BJ (cell line): ENCODE results near the gene CES5A. TPM values are rescaled to one million over a fixed set of nuclear protein-coding genes. Genes with fewer than 3 reads are reported as not detected.
"Not testable (repeated sequence)": the region's sequence is repeated elsewhere in the genome, so short reads cannot be mapped to it uniquely, and the experiment has no call there.

Experiments
- CTCF ChIA-PET: fragments of 350-600 bp; formaldehyde crosslinking; extraction: SDS; loops from one replicate; lab custom pipeline; 2021; ENCODE audit warnings: antibody characterized with exemption, inconsistent platforms; lab: Yijun Ruan, JAX
- POLR2A ChIA-PET: fragments of 300-600 bp; sonication (Branson Sonifier 250); formaldehyde crosslinking; extraction: SDS; loops from one replicate; lab custom pipeline; 2021; ENCODE audit warnings: antibody characterized with exemption; lab: Charles Lee
- DNase-seq: peaks from one replicate; pipeline ENCODE4 v3.0.0-alpha.2; 2011; ENCODE audit warnings: low read depth
- H3K27me3 ChIP-seq: 2 replicates; pipeline ENCODE4 v1.6.0; 2011; ENCODE audit warnings: low read length; ENCODE audit not compliant: control insufficient read depth, insufficient read depth
- H3K36me3 ChIP-seq: 2 replicates; pipeline ENCODE4 v1.5.1; 2011; ENCODE audit warnings: low read length; ENCODE audit not compliant: control insufficient read depth, insufficient read depth
- H3K4me3 ChIP-seq: 2 replicates; pipeline ENCODE4 v1.5.1; 2011; ENCODE audit warnings: low read depth, mild to moderate bottlenecking, control low read depth, low read length
- CTCF ChIP-seq: IDR thresholded peaks from 2 replicates; pipeline ENCODE4 v1.5.1; 2011; ENCODE audit warnings: low read depth, mild to moderate bottlenecking, control low read depth, inconsistent platforms, low read length, moderate library complexity; ENCODE audit not compliant: insufficient read depth
- polyA plus RNA-seq: library from polyadenylated mRNA; depleted of rRNA; stranded (reverse); fragments of >200 nt; gene quantifications from 2 replicates; pipeline ENCODE4 v1.2.3, GENCODE V29; 2011

CES5A gene
- polyA plus RNA-seq, 1 experiment, result not detected

DNA sequence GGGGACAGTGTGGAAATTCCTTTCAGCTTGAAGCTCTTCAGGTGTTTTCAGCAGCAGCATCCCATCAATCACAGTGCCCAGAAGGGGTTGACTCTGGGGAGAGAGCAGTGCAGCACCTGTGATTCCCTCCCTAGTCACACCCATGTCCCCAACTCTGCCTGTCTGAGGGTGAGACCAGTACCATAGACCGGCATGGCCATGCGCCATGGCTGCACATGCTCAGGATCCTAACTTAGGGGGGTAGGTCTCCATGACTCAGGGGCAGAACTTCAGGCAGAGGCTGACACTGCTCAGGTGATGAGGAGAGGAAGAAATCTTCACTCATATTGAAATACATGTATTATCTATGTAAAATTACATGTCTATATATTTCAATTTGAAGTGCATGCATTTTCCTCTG lies 62.2 kb downstream of the CES5A start:
- no peak overlapping the region for H3K4me3 ChIP-seq
- POLR2A ChIA-PET, result no interaction called here
- TF ChIP-seq CTCF, result no peak
- DNase-seq, result no peak
- no peaks in the 10 kb centered on the region for H3K36me3 ChIP-seq
- CTCF ChIA-PET, result no interaction called here
- no peaks in the 10 kb centered on the region for H3K27me3 ChIP-seq

DNA sequence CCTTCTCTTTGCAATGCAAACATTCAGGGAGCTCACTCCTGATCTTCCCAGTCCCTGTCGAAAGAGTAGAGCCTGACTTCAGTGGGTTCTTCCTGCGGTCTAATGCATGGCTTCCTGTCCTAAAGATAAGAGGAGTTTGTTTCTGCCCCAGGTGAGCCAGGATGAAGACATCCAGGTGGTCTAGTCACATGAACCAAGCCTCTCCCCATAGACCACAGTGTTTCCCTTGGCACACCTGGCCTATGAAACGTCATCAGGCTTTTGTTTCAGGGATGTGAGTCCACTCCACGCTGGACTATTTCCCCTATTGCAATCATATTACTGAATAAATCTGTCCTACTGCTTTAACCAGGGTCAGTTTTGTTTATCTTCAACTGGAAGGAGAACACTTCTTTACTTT lies 63.4 kb downstream of the CES5A start:
- POLR2A ChIA-PET, result no interaction called here
- no peaks in the 10 kb centered on the region for H3K27me3 ChIP-seq
- CTCF ChIA-PET, result no interaction called here
- no peak for DNase-seq
- TF ChIP-seq CTCF, result no peak
- H3K4me3 ChIP-seq, result no peak overlapping the region
- no peaks in the 10 kb centered on the region for H3K36me3 ChIP-seq

GRCh38 chr16:55810451-55810961 lies 64.7 kb downstream of the CES5A start:
- no peak for DNase-seq
- no peaks in the 10 kb centered on the region for H3K36me3 ChIP-seq
- ChIA-PET POLR2A (no interaction called here), CTCF (no interaction called here)
- no peaks in the 10 kb centered on the region for H3K27me3 ChIP-seq
- no peak for TF ChIP-seq CTCF
- no peak overlapping the region for H3K4me3 ChIP-seq

GRCh38 chr16:55809851-55810250 lies 65.3 kb downstream of the CES5A start:
- no peak overlapping the region for H3K4me3 ChIP-seq
- H3K27me3 ChIP-seq, result no peaks in the 10 kb centered on the region
- TF ChIP-seq CTCF, result no peak
- H3K36me3 ChIP-seq, result no peaks in the 10 kb centered on the region
- ChIA-PET CTCF (no interaction called here), POLR2A (no interaction called here)
- no peak for DNase-seq

DNA sequence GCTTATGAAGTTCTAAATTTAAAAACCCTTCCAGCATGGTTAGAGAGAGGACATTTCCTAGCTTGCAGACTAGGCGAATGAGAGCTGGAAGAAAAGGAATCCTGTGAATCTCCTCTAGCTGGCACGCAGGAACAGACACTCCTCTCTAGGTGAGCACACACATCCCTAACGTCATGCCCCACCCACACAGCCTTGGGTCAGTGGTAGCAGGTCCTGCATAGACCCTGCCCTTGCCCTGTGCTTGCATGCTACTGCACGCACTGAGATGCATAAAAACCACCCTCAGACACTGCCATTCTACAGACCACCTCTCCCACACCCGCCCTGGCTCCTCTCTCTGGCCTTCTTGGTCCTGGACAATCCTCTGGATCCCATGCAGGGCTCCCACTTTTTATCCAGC lies 65.8 kb downstream of the CES5A start:
- Histone ChIP-seq H3K4me3 (no peak overlapping the region), H3K27me3 (no peaks in the 10 kb centered on the region), H3K36me3 (no peaks in the 10 kb centered on the region)
- no peak for DNase-seq
- ChIA-PET CTCF (no interaction called here), POLR2A (no interaction called here)
- no peak for TF ChIP-seq CTCF

- POLR2A ChIA-PET, CTCF ChIA-PET, DNase-seq, H3K36me3 ChIP-seq, H3K4me3 ChIP-seq, H3K27me3 ChIP-seq: not testable (repeated sequence)
Observed at GRCh38 chr16:55808286-55808685, 66.9 kb downstream of the CES5A start.

DNA sequence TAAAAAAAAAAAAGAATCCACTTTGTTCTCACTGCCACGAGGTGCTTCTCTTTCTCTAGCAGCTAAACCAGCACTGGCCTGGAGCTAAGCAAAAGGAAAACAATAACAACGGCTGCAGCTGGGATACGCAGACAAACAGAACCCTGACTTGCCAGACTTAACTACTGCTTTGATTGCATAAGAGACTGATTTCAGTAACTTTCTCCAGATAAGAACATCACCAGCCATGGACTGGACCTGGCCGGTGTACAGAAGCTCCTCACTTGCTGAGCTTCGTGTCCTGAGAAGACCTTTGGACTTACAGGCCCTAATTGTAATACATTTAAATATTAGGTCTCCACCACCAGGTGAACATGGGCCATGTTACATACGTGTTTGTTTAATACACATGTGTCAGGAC lies 70.1 kb downstream of the CES5A start:
- DNase-seq, POLR2A ChIA-PET, CTCF ChIA-PET, H3K27me3 ChIP-seq, H3K36me3 ChIP-seq, H3K4me3 ChIP-seq: not testable (repeated sequence)

DNA sequence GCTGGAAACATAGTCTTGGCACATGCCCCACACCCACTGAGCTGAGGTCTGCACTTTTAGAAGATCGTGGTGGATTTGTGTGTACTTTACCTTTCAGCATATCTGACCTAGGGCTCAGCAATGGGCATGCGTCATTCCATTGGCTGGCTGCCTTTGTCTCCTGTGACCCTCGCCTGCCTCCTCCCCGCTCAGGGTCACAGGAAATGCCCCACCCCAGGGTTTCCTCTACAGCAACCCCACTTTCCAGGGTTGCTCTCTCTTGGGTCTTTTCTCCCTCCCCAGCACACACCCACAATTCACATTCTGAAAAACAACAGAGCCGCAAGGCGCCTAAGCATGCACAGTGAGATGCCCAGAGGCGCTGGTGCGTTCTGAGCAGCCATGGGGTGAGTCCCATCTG lies 71.5 kb downstream of the CES5A start:
- CTCF ChIA-PET, DNase-seq, H3K27me3 ChIP-seq, H3K36me3 ChIP-seq, H3K4me3 ChIP-seq, POLR2A ChIA-PET: not testable (repeated sequence)
